LHCN-M2 (cell line): ENCODE data around the gene TNRC6B. TPM values are rescaled to one million over a fixed set of nuclear protein-coding genes. Genes with fewer than 3 reads are reported as not detected.
A peak's percentile ranks its signal among the peaks of the same experiment; 100 is the strongest.

Experiments used
- DNase-seq: peaks from one replicate; pipeline ENCODE4 v3.0.0-alpha.2; 2012; ENCODE audit warnings: low read depth
- total RNA-seq: library from RNA; depleted of rRNA; stranded (reverse); fragments of >200 nt; gene quantifications from 2 replicates; pipeline ENCODE4 v1.2.3, GENCODE V29; 2014

The TNRC6B gene
- total RNA-seq, 1 experiment from 2014 or later = 18.0 TPM

GRCh38 chr22:40325315-40325714 lies 147.6 kb downstream of the TNRC6B start:
- DNase-seq = no peak

- no peak for DNase-seq
Observed at GRCh38 chr22:40326905-40327735, 149.4 kb downstream of the TNRC6B start.

DNA sequence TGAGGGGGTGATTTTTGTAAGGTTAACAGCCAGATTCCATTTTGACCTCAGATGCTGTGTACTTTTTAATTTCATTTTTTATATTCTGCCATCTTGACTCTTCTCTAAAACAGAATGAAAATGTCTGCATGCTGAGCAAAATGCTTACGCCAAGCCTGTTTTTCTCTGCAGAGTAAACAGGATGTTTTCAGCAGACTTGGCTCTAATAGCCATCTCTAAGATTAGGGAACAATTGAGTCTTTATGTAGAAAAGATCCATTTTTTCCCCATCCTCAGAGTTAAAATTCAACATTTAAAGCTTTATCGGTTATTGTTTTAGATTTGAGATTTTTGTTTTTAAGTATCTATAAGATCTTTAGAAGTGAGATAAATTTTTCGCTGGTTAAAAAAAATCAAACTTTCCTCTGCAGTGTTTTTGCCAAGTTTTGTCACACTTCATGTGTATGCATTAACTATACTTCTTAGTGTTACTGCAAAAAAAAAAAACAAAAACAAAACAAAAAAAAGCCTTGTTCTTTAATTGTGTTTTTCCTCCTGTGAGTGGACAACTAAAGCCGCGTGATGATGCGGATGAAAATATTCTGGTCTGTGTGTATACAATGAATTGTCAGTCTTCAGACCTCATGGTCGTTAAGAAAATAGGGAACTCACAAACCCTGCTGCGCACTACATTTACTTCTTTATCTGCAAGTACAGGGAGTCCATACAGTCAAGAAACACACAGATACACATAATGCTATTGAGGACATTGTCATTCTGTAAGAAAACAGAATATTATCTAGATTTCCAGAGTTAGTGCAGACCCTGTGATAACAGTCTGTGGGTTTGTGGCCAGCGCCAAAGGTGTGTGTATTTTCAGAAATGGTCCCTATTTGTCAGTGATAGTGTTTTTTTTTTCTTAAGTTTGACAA lies 151.1 kb downstream of the TNRC6B start:
- DNase-seq = no peak

GRCh38 chr22:40329466-40329865 lies 151.7 kb downstream of the TNRC6B start:
- DNase-seq = no peak

GRCh38 chr22:40330086-40330485 lies 152.4 kb downstream of the TNRC6B start:
- DNase-seq = no peak

- DNase-seq = no peak
Observed at GRCh38 chr22:40330615-40331014, 152.9 kb downstream of the TNRC6B start.

- DNase-seq = no peak
Observed at GRCh38 chr22:40331706-40332105, 154.0 kb downstream of the TNRC6B start.

GRCh38 chr22:40332319-40332781 lies 154.6 kb downstream of the TNRC6B start:
- no peak for DNase-seq

DNA sequence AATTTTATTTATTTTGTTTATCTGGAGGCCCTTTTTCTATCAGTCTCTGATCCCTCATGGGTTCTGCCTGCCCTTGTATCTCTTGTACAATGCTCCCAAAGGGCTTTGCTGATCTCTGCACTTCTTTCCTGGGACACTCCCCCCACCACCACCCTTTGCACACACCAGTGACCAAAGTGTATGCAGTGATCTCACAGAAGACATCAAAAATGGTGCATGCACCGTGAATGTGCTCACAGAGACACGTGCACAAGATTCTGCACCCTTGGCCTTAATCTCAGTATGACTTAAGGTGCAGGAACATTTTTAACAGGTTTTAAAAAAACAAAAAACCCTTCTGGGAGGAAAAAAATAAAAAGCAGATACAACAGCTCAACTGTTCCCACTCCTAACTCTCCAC lies 156.3 kb downstream of the TNRC6B start:
- no peak for DNase-seq

DNA sequence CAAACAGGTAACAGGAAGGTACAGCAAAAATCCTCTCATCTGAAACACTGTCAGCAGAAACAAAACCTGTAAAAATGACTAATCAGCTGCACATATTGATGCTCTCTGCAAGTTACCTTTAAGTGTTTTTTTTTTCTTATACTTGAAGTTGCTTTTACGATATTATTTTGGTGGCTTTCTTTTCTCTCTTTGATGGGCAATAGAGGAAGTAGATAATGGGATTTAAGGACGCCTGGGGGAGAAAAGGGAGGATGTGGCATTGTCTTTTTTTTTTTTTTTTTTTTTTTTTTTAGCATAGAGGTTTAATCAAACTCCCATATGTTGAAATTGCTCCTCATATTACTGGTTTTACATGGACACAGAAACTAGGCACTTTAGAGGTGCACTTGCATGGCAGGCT lies 157.2 kb downstream of the TNRC6B start:
- DNase-seq = no peak

DNA sequence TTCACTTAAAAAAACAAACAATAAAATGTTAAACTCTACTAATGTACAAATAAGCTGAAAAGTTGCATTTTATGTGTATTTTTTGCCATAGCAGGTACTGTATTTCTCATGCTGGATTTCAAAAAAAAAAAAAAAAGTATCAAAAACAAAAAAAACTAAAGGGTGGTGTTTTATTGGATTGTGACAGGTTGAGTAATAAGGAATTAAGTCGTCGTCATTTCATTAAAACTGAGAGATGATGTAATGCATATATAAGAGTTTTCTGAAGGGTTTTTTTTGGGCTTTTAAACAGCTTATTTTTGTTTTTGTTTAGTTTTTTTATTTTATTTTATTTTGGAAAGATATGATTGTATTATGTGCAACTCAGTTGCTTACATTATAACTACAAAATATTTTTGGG lies 157.6 kb downstream of the TNRC6B start:
- DNase-seq = no peak

DNA sequence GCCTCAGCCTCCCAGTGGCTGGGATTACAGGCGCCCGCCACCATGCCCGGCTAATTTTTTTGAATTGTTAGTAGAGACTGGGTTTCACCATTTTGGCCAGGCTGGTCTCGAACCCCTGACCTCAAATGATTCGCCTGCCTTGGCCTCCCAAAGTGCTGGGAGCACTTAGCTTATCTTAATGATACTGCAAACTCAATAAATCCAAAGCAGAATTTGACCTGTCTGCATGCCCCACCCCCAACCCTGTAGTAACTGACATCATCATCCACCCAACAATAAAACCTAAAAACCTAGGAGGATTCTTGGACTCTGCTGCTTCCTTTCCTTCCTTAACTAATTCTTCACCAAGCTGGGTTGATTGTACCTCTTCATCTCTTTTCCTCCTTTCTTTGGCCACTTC lies 162.3 kb downstream of the TNRC6B start:
- no peak for DNase-seq

DNA sequence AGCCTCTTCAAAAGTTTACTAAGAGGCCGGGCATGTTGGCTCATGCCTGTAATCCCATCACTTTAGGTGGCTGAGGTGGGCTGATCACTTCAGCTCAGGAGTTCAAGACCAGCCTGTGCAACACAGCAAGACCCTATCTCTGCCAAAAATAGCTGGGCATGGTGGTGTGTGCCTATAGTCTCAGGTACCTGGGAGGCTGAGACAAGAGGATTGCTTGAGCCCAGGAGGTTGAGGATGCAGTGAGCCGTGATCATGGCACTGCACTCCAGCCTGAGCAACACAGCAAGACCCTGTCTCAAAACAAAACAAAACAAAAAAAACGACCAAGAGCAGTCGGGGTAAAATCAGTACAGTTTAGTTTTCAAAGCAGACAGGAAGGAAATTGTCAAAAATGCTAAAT lies 163.9 kb downstream of the TNRC6B start:
- DNase-seq = no peak

DNA sequence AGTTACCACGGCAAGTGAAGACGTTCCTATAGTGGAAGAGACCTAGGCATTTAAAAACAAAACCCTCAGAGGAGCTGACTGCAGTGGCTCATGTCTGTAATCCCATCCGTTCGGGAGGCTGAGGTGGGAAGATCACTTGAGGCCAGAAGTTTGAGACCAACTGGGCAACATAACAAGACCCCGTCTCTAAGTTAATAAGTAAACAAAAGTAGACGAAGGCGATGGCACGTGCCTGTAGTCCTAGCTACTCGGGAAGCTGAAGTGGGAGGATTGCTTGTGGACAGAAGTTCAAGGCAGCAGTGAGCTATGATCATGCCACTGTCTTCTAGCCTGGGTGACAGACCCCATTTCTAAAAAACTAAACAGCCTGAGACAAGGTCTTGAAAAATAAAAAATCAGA lies 164.8 kb downstream of the TNRC6B start:
- no peak for DNase-seq

- DNase-seq = peak; percentile 40
Observed at GRCh38 chr22:40345271-40345670, 167.5 kb downstream of the TNRC6B start.

DNA sequence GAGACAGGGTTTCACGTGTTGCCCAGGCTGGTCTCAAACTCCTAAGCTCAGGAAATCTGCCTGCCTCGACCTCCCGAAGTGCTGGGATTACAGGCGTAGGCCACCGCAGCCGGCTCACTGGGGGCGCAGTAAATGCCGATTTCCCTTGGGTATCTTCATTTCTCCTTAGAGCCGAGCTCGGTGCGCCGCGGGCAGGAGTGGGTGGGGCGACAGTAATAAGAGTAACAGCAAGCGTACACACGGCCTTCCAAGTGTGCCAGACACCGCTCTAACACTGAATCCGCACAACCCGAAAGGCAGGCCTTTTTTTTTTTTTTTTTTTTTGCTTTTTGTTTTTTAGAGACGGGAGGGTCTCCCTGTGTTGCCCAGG lies 168.1 kb downstream of the TNRC6B start:
- DNase-seq = no peak

DNA sequence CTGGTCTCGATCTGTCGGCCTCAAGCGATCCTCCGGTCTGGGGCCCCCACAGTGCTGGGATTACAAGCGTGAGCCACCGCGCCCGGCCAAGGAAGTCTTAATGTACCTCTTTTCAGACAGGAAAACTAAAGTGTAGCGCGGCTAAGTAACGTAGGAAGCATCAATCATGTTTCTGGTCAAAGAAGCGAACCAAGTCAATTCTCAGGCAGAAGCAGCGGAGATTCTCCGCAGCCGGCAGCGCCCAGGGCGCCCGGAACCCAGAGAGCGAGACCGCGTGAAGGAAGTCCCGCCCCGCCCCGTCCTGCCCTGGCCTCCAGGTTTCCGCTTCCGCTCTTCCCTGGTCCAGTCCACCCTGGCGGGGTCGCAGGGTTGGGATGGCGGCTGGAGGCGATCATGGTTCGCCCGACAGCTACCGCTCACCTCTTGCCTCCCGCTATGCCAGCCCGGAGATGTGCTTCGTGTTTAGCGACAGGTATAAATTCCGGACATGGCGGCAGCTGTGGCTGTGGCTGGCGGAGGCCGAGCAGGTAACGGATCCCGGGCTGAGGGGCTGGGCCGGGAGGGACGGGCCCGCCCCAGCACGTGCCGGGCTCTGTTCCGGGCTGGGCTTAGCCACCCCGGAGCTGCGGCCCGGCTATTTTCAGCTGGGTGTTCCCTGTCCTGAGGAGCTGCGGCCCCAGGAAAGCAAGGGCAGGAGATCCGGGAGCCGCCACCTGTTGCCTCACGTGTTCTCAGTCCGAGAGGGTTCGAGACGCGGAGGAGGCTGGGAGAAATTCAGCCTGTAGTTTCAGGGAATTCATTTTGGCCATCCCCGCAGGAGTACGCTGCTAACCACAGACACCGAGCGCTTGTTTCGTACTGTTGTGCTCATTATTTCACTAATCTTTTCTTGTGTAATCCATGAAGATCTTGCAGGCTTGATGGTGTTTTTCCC lies 168.7 kb downstream of the TNRC6B start, which contains the start of gene ADSL:
TSS of gene ADSL (plus strand) at position 316 of the 934 bp plus-strand sequence. CDS start at position 375, 59 bp downstream.
- DNase-seq = peak; percentile 84

GRCh38 chr22:40347300-40347699 lies 169.6 kb downstream of the TNRC6B start:
- no peak for DNase-seq

- peak; percentile 51 for DNase-seq
Observed at GRCh38 chr22:40348025-40348658, 170.4 kb downstream of the TNRC6B start.

- DNase-seq = no peak
Observed at GRCh38 chr22:40352763-40353162, 175.0 kb downstream of the TNRC6B start.

GRCh38 chr22:40361100-40361499 lies 183.4 kb downstream of the TNRC6B start:
- no peak for DNase-seq
